ENCODE data around the gene TTLL5.
"Not testable (repeated sequence)": the region's sequence is repeated elsewhere in the genome, so short reads cannot be mapped to it uniquely, and the experiment has no call there.

The TTLL5 gene

DNA sequence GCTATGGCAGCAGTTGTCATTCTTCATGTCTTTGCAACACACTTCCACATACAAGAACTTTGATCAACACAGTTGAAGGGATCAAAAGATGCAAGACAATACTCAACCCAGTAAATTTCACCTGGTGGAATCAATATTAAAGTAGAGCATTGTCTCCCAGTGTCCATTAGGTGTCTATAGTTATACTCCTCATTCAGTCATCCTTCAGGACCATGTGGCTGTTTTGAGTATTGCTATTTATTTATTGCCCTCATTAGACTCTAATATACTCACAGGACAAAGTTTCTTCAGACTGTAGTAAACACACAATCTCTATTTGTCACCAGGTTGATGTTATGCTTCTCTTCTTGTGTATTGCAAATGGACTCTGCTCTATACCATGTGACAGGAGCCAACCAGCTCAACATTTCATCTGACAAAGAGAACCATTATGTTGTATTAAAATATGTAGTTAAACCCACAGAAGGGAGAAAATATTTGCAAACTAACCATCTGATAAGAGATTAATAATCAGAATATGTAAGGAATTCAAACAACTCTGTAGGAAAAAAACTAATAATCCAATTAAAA is 174.2 kb downstream of the TTLL5 start:
- no peak for DNase-seq (ENCODE audit: low read depth)

DNA sequence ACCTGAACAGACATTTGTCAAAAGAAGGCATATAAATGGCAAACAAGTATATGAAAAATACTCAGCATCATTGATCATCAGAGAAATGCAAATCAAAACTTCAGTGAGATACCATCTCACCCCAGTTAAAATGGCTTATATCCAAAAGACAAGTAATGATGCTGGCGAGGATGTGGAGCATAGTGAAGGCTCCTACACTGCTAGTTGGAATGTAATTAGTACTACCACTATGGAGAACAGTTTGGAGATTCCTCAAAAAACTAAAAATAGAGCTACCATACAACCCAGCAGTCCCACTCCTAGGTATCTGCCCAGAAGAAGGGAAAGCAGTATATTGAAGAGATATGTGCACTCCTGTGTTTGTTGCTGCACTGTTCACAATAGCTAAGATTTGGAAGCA is 174.7 kb downstream of the TTLL5 start:
- no peak for DNase-seq (ENCODE audit: low read depth)

DNA sequence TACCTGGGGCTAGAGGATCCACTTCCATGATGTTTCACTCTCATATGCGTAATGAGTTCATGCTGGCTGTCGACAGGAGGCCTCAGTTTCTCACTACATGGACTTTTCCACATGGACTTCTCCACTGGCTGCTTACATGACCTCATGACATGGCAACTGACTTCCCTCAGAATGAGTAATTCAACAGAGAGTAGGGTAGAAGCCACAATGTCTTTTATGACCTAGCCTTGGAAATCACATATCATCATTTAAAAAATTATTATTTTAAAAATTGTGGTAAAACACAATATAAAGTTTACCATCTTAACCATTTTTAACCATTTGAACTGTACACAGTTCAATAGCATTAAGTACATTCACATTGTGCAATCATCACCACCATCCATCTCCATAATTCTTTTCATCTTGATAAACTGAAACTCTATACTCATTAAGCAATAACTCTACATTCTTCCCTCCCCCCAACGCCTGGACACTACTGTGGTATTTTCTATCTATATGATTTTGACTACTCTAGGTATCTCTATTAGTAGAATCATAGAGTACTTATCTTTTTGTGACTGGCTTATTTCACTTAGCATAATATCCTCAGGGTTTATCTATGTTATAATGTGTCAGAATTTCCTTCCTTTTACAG is 176.2 kb downstream of the TTLL5 start:
- DNase-seq (ENCODE audit: low read depth), result no peak

DNA sequence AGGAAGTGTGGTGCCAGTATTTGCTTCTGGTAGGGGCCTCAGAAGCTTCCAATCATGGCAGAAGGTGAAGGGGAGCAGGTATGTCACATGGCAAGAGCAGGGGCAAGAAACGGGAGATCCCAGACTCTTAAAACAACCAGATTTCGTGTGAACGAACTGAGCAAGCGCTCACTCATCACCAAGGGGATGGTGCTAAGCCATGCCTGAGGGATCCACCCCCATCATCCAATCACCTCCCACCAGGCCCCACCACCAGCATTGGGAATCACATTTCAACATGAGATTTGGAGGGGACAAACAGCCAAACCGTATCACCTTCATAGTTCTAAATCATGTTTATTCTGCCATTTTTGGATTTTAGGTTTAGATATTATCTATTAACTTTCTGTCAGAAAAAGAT is 179.9 kb downstream of the TTLL5 start:
- DNase-seq (ENCODE audit: low read depth), result no peak

DNA sequence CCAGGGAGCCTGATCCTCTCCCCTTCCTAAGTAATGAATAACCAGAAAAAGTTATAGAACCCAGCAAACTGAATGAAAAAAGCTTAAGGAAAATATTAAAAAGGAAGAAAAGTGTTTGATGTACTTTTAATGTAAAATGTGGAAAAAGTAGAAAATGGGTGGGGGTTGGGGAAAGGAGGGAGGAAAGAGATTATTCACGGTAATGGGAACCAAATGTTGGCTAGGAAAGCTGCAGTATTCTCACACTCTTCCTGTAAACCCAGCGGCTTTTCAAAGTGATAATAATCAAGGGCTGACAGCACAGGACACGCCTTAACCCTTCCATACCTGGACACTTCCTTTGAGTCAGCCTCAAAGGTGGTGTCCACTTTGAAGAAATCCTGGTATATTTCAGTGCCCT is 181.5 kb downstream of the TTLL5 start:
- DNase-seq (ENCODE audit: low read depth), result no peak

DNA sequence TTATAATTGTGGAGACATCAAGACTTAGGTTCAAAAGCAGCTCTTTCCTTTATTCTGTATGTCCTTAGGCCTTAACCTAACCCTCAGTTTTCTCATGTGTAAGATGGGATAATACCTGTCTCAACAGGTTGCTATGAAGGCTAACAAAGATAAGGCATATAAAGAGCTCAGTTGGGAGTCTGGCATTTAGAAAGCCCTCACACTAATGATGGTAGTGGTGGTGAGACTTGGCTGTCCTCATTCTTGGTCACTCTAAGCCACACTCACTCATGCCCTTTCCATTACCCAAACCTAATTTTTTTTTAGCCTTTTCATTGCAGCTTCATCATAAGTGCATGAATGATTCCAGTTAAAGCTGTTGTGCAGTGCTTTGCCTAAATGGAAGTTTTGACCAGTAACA is 183.4 kb downstream of the TTLL5 start:
- DNase-seq (ENCODE audit: low read depth), result no peak

DNA sequence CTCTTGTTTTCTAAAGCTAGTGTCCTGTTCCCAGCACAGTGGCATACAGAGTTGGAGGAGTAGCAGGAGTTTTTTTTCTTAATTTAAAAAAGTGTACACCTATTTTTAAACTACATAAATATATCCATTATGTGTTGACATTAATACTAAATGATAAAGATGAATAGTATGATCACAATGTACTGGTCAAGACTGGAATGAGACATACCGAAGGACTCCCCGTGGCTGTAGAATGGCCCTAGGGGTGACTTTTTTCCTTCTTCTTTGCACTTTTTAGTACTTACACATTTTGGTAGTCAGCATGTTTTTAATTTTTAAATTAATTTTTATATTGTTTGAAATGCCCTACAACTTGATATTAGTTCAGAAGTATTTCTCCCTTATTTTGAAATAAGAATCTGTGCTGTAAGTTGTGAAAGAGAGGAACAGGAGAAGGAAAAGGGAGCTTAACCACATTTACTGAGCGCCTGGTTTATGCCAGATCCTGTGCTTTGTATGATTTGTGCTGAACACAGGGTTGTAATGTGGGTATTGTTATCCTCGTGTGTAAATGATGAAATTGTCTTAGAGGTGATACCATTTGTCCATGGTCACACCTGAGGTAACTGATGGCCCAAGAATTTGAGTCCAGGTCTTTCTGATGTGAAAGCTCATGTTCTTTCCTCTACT is 184.2 kb downstream of the TTLL5 start:
- DNase-seq (ENCODE audit: low read depth), result no peak

DNA sequence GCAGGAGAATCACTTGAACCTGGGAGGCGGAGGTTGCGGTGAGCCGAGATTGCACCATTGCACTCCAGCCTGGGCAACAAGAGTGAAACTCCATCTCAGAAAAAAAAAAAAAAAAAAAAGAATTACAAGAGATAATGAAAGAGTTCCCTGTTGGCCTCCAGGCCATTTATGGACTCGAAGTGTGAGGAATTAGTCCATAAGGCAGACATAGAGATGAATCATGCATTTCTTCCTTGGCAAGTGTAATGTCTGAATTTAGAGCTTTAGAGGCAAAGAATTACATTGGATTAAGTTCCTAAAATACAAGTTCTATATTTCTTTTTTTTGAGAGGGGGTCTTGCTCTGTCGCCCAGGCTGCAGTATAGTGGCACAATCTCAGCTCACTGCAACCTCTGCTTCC is 185.6 kb downstream of the TTLL5 start:
- not testable (repeated sequence) for DNase-seq (ENCODE audit: low read depth)

DNA sequence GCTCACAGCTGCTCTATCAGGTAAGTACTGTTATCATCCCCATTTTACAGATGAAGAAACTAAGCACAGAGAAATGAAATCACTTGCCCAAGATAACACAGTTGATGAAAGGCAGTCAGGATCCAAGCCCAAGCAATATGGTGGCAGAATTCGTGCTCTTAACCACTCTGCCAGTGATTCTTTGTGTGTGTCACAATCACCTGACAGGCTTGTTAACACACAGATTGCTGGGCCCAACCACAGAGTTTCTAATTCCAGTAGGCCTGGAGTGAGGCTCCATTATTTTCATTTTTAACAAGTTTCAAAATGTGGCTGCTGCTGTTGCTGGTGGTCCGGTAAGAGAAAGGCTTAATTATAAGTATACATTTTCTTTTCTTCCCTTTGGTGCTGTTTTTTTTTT is 186.5 kb downstream of the TTLL5 start:
- DNase-seq (ENCODE audit: low read depth), result no peak

DNA sequence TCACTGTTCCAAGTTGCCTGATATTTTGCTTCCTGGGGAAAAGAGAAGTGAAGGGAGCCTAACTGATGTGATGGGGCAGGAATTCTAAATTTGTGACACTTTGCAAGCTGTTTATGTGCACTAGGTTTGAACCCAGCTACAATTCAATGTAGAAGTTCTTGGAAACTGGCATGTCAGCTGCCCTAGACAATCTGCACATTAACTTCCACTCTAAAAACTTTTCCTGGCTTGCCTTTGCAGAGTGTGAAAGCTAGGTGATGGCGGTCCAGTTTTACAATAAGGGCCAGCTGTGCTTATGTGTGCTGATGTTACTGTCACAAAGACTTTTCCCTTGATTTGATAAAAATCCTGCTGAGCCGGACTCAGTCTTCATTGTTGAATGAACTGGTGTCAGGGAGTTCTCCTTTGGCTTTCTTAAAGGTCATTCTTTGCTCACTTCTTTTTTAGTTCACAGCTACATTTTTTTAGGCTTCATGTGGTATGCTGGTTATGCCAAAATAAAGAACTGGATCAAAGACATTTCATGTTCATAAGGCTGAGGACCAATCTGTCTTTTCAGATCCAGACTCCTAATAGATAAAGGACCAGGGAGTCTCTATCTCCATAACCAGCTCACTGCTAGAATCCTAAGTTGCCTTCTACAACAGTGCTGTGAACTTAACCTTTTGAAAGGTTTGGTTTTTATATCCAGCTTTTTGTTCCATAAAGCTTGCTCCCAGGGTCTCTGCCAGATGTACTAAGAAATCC is 187.3 kb downstream of the TTLL5 start:
- DNase-seq (ENCODE audit: low read depth), result no peak

DNA sequence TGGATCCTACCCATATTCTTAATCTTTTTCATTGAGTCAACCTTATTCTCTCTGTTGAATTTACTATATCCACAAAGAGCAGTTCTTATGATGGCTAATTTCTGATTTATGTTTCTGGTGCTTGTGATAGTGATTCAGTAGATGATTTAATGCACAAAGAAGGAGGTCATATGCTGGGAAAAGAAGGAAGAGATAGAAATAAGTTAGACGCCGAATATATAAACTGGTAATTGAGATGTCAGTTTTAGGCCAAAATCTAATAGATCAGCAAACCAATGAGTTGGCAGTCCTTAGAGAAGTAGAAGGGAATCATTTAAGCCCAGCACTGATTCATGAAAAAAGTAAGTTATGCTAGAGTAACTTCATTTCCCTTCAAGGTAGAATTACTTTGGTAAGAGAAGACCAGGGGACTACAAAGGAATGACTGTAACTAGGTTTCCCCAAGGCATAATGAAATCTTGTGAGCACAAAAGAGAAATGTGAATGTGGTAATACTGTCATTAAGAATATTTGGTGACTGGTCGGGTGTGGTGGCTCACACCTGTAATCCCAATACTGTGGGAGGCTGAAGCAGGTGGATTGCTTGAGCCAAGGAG is 188.4 kb downstream of the TTLL5 start:
- no peak for DNase-seq (ENCODE audit: low read depth)

DNA sequence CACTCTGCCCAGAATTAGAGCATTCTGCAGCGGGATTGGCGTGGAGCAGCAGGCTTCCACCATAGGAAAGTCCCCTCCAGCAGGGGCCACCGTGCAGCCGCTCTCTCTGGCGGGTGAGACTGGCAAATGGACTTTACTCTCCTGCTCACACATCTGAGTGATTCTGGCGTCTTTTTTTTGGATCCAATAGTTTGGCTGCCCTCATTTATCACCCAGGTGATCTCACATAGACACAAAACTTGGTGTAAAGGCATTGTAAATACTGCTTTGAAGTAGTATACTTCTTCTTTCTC is 190.5 kb downstream of the TTLL5 start:
- DNase-seq (ENCODE audit: low read depth), result no peak

DNA sequence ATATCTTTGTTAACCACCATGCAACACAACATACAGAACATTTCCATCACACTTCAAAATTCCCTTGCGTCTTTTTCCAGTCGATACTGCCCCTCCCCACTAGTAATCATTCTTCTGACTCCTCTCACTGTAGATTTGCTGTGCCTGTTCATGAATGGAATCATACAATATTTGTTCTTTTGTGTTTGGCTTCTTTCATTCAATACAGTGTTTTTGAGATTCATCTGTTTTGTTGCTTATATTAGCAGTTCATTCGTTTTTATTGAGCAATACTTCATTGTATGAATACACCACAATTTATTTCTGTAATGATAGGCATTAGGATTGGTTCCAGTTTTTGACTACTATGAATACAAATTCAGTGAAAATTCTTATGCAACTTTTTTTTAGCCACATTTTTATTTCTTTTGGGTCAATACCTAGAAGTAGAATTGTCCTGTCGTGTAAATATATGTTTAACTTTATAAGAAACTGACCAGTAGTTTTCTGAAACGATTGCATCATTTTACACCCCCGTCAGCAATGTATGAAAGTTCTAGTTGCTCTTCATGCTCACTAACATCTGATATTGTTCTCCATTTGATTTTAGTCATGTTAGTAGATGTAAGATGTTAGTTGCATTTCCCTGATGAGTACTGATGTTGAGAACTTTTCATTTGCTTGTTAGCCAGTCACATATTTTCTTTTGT is 193.2 kb downstream of the TTLL5 start:
- no peak for DNase-seq (ENCODE audit: low read depth)

DNA sequence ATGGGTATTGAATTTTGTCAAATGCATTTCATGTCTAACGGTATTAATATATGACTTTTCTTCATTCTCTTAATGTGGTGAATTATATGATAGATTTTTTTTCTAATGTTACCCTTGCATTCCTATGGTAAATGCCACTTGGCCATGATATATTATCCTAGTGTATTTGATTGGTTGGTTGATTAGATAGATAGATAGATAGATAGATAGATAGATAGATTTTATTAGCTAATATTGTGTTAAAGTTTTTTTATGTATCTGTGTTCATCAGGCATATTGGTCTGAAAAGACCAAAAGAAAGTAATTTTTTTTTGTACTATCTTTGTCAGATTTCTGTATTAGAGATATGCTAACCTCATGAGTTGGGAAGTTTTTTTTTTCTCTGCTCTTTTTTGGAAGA is 196.2 kb downstream of the TTLL5 start:
- no peak for DNase-seq (ENCODE audit: low read depth)

DNA sequence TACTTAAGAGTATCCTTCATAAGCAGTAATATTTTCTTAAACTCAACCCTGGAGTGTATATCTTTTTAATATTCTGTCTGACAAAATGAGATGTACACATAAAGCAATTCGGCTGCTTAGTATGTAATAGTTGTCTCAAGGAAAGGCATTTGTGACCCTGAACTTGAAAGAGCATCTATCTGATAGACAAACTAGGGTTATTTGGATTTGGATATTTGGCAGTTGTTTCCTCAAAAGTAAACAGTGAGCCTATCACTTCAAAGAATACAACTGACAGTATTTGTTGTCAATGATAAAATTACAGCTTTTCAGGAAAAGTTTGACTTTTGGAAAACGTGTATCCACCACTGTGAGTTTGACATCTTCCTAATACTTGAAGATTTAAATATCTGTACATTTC is 197.3 kb downstream of the TTLL5 start:
- no peak for DNase-seq (ENCODE audit: low read depth)

DNA sequence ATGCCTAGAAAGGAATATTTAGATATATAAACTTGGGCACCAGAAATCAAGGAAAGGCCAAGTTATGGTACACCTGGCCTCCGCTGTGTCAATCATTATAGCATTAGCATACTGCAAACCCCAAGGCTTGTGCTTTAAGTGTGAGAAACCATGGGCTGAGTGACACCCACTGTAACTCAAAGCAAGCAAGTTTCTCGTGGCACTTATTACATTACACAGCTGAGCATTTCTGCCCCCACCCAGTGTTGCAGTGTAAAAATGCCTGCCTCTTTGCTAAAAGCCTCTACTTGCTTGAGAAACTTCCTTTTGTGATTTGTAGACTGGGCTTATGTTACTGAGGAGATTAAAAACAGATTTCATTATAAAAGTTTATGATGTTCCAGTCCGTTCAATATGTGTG is 198.7 kb downstream of the TTLL5 start:
- no peak for DNase-seq (ENCODE audit: low read depth)

DNA sequence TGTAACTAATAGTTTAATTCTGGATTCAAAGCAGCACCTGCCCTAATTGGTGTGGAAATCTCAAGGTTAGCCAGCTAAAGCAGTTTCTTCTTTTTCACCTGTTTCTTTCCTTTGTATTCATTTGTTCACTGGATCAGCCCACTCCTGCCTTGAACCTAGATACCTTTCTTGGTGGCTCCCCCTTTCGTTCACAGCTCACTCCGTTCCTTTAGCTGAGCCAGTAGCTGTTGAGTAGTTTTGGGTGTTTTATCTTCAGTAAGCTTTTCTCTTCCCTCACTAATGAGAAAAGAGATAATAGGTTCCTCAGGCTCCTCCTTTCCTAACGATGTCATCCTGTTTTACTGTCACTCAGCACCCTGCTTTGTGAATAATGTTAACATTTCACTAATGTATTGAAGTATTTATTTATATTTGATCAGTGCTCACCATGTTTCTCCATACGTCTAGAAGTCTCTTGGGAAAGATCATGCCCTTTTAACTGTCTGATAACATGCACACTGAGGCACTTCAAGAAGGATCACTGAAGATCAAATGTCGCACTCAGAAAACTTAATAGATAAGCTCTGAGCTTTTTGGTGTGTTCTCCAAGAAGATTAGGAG is 199.6 kb downstream of the TTLL5 start:
- no peak for DNase-seq (ENCODE audit: low read depth)

DNA sequence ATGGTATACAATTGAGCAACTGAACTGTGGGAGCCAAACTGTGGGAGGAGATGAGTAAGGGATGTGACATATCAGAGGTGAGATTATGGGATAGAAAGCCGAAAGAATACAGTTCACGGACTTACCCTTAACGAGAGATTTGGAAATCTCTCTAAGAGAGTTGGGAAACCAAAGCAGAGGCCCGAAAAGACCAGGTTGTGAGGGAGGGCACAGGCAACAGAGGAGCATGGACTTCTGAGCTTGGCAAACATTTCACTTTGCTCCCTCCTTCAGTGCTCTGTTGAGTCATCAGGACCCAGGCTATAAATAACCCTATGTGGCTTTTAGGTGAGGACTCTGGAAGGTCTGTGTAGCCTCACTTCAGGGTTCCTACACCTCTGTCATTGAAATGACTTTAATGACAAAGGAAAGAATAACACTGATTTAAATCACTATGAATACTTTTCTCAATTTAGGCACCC is 200.1 kb downstream of the TTLL5 start:
- DNase-seq (ENCODE audit: low read depth), result no peak

DNA sequence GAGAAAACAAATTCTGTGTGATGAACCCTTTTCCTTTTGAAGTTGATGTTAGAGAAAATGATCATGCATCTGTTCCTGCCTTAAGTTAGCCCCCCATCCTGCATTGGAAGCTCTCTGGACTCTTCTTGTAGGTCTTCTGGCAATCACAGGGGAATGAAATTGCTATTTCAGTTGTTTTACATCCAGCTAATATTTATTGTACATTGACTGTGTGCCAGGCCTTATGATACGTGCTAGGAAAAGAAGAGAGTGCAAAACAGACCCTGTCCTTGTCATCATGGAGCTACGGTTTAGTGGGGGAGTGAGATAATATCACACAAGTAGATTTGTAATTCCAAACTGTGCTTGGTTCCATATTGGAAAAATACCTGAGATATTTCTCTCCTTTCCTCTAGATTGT is 202.2 kb downstream of the TTLL5 start:
- DNase-seq (ENCODE audit: low read depth), result no peak

DNA sequence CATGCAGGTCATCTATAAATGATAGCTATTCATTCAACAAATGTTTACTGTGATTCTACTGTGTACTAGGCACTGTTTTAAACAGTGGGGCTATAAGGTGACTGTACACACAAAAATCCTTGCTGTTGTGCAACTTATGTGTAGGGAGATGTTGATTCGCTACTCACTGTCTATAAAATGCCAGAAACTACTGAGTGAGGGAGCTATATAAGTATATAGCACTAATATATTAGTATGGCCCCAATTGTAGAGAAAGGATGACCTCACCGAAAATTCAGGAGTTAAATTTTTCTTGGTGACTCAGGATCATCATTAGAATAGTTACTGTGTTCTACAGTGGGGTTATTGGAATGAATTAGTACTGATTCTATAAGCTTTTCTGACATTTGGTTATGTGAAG is 203.3 kb downstream of the TTLL5 start:
- no peak for DNase-seq (ENCODE audit: low read depth)

DNA sequence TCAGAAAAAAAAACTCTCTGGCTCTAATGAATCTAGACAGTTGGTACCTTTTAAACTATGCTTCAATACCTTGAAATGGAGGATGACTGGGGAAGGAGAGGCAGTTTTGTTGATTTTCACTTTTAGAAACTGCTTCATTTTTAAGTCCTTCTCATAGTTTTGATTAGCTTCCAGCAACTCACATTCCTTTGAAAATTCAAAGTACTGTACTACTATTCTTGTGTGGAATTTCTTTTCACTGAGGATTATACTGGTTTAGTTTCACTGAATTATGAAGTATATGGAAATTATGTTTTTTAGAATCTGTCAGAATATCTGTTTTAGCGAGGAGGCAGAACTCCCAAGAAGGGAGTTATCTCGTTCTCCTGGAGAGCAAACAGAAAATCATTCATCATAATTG is 204.5 kb downstream of the TTLL5 start:
- no peak for DNase-seq (ENCODE audit: low read depth)

DNA sequence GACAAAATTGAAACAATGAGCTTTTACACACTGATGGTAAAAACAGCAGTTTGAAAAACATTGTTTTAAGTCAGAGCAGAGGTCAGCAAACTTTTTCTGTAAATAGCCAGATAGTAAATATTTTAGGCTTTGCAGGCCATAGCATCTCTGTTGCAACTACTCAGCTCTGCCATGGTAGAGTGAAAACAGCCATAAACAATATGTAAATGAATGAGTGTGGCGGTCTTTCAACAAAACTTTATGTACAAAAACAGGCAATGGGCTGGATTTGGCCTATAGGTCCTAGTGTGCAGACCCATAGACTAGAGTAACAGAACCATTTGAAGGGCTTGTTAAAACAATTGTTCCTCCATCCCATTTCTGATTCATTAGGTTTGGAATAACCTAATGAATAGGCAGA is 205.9 kb downstream of the TTLL5 start:
- no peak for DNase-seq (ENCODE audit: low read depth)
